Measurements from ENCODE around the gene KIF21B.

DNA sequence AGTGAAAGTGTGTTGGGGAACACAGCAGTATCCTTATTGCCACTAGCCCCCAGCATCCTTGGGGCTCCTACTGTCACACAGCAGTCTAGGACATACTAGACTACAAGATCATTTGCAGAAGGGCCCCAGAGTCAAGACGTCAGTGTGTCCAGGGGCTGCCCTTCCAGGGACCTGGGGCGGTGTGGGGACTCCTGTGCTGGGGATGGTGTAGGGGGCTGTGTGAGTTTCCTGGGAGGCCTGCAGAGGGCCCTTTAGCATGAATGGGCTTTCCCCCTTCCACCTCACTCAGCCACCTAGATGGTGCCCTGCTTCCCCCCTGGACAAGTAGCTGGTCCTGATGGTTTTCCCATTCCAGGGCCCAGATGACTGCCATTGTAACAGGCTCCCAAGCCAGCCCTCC, 17.5 kb upstream of the KIF21B start:
- TF ChIP-seq, protein P1, sequence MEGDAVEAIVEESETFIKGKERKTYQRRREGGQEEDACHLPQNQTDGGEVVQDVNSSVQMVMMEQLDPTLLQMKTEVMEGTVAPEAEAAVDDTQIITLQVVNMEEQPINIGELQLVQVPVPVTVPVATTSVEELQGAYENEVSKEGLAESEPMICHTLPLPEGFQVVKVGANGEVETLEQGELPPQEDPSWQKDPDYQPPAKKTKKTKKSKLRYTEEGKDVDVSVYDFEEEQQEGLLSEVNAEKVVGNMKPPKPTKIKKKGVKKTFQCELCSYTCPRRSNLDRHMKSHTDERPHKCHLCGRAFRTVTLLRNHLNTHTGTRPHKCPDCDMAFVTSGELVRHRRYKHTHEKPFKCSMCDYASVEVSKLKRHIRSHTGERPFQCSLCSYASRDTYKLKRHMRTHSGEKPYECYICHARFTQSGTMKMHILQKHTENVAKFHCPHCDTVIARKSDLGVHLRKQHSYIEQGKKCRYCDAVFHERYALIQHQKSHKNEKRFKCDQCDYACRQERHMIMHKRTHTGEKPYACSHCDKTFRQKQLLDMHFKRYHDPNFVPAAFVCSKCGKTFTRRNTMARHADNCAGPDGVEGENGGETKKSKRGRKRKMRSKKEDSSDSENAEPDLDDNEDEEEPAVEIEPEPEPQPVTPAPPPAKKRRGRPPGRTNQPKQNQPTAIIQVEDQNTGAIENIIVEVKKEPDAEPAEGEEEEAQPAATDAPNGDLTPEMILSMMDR (IDR thresholded peaks at IDR 0.05): no peak
- TF ChIP-seq POLR2AphosphoS5 (IDR thresholded peaks at IDR 0.05) (no peak), POLR2A (IDR thresholded peaks at IDR 0.05) (no peak)
